Measurements from ENCODE around the gene ADH7.
"Not testable (repeated sequence)": the region's sequence is repeated elsewhere in the genome, so short reads cannot be mapped to it uniquely, and the experiment has no call there.

ADH7 gene

DNA sequence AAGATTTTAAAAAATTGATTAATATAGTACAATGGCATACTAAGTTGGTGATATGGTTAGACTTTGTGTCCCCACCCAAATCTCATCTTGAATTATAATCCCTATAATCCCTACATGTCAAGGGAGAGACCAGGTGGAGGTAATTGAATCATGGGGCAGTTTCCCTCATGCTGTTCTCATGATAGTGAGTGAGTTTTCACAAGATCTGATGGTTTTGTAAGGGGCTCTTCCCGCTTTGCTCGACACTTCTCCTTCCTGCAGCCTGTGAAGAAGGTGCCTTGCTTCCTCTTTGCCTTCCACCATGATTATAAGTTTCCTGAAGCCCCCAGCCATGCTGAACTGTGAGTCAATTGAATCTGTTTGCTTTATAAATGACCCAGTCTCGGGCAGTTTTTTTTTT, 20.2 kb downstream of the ADH7 start:
- DNase-seq: not testable (repeated sequence)

DNA sequence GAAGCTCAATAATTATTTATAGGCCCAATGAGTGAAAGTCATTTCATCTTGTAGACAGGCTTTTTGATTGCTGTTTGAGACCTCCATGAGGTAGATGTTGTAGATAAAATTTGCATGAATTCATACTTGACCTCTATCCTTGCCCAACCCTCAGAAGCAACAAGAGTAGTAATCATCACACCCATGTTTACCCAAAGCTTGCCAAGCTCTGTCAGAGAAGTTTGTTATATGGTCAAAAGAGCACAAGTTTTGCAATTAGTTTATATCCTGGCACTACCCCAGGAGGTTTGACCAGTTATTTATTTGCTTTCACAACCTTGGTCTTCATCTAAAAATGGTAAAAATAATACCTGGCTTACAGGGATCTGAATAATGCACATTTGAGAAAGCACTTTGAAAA, 20.7 kb downstream of the ADH7 start:
- no peak for DNase-seq

DNA sequence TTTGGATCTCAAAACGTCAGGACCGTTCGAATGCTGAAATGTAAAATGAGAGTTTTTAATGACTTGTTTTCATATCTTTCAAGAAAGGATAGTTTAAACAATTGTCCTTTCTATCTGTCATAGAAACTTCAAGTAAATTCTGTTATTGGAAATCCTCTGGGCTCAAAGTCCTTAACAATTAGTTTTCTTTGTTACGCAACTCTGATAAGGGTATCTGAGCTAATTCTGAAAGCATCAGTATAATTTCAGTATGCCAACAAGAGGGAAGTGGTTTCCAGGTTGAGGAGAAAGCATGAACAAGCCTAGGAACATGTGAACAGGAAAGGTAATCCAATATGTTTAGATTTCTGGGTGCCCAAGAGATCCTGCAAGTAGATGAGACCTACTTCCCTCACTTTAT, 22.0 kb downstream of the ADH7 start:
- DNase-seq: no peak

DNA sequence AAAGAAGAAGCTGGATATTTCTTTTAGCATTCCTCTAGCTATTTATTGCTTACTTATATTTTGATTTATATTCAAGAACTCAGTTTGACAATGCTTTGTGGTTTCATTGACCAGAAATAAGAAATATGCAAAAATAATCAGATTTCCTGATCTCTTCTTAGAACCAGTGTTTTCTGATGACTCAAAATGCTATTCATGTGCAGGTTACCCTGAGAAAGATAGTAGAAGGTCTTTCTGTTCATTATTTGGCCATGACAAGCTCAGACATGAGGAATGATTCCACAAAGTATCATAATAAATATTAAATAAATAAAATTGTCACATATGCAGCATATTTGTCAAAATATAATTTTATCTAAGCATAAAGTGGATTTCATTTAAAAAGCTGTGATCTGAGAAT, 24.1 kb downstream of the ADH7 start:
- DNase-seq: no peak

DNA sequence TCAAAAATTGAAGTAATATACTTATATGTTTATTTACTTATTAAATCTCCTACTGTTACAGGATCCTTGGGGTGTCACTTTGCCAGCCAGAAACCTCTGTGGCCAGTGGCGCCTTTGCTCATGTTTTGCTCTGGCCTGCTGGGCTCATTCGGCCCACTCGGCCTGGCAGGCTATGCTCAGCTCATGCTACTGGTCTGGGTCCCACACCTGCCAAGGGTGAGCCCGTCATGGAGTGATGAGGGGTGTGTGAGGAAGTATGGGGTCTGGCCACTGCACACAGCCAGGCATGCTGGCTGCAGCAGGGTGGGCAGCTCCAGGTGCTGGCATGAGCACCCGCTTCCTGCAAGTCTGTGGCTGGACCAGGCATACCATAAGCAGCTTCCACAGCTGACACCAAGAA, 25.1 kb downstream of the ADH7 start:
- no peak for DNase-seq

DNA sequence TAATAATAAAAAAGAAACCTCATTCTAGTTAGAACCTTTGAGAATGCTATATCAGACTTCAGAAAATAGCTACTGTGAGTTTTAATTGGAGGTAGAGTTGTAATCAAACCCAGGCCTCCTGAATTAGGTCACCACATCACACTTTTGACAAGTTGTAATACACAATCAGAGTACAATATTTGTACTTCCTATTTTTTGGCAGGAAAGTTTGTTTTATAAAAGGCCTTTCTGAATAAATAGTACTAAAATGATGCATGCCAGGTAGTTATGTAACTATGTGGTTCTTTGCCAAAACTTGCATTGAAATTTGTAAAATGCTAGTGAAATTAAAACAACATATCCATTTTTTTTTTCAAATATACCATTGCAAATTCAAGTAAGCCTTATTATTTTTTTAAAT, 26.8 kb downstream of the ADH7 start:
- no peak for DNase-seq

DNA sequence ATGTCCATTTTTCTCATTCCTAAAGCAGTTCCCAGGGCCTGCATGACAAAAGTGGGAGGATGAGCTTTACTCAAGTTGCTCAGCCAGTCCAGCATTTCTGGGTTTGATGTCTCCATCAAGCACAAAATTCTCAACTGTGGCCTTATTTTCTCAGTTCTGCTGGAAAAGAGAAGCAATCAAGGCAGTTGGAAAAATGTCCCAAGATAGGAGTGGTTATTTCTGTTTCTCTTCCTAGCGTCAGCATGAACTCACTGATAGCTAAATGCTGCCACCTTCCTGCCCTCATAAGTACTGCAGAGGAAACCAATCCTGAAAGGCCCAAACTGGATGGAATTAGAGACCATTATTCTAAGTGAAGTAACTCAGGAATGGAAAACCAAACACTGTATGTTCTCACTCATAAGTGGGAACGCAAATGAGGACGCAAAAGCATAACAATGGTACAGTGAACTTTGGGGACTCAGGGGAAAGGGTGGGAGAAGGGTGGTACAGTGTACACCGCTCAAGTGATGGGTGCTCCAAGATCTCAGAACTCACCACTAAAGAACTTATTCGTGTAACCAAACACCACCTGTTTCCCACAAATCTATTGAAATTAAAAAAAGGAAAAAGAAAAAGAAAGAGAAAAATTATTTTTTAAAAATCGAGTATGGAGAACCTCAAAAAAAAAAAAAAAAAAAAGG, 29.6 kb downstream of the ADH7 start:
- peak; percentile 5 for DNase-seq

DNA sequence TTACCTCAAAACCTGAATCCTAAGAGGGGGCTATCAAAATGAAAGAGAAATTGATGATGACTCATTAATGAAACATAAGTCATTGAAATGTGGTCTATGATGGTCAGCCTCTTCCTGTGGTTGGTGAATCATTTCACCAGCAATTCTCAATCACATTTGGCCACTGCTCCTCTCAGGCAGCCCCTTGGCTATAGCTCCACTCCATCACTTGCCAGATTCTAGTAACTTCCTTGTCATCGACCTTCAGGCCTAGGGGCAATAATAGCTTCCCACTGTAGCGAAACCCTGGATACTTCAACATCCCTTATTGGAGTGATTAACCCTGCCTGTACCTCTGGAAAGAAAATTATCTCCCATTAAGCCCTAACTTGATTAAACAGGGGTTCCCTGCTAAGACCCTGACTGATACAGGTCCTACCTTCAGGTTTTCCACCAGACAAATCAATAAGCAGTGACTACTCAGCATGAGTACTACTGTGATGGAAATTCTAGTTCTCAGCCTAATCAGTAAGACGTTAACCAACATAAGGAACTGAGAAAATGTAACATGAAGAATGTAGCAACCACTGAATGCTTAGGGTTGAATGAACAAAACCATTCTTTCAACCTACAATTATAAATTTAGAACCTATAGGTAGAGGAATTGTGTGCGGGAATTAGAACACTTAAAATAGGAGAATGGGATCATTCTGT, 30.4 kb downstream of the ADH7 start:
- no peak for DNase-seq

DNA sequence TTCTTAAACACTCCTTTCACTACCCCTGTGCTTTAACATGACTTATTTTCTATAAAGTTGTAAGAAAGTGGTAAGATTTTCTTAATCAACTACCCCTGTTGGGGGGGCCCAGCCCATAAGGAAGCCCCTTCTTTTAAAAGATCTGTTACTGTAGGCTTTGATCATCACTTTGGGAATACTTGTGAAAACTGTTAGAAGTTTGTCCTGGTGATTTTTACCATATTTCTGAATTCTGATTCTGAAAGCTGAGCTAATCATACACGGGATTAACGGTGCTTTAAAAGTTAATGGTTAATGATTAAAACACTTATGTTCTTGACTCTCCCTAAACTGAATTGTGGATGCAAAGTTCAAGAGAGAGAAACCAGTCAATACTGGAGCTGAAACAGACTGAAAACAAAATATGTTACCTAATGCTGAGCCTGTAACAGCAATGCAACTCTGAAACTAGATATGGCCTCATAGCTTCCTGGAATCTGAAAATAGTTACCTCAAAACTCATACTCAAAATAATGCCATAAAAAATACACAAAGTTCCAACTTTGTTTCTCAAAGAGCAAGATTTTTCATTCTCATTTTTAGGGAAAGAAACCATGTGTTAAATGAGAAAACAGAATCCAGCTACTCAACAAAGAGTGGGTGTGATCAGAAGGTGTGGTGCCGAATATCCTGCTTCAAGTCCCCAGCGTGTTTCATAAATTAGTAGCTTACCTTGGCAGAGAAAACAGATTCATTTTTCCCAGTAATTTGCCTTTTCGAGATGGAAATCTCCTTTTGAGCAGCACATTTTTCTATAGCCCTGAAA, 31.6 kb downstream of the ADH7 start:
- DNase-seq: no peak

DNA sequence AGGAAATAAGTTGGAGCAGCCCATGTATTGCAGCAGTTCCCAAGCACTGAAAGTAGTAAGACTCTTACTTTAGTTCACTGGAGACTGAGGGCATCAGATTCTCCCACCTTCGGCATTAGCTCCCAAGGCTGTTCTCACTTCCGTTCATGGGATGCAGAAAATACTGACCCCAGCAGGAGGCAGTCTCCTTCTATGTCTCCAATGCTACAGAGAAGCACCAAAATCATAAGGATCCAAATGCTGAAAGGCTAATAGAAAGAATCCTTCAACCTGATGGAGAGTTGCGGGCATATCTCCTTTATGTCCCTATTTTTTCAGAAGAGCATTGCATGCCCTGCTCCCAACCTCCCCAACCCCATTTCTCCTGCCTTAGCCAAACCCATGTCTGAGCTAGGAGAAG, 32.4 kb downstream of the ADH7 start:
- no peak for DNase-seq

DNA sequence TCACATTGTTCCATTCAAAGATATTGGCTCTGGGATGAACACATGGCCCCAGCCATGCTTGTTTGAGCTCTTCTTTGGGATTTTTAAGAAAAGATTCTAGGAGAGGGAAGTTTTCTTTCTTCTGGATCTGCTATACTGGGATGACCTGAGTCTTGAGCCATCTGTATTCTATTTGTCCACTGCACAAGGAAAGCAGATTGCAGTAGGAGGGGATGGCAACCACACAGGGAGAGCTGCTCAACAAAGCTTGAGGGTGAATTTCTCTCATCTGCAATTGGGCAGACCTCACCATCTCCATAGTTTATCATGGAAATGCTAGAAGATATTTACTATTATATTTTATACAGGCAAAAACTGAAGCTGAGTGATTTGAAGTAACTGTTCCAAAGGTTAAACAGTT, 34.3 kb downstream of the ADH7 start:
- no peak for DNase-seq

DNA sequence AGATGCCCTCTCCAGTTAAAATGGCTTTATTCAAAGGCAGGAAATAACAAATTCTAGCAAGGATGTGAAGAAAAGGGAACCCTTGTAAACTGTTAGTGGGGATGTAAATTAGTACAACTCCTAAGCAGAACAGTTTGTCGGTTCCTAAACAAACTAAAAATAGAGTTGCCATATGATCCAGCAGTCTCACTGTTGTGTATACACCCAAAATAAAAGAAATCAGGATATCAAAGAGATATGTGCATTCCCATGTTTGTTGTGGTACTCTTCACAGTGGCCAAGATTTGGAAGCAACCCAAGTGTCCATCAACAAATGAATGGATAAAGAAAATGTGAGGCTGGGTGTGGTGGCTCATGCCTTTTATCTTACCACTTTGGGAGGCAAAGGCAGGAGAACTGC, 36.1 kb downstream of the ADH7 start:
- no peak for DNase-seq

DNA sequence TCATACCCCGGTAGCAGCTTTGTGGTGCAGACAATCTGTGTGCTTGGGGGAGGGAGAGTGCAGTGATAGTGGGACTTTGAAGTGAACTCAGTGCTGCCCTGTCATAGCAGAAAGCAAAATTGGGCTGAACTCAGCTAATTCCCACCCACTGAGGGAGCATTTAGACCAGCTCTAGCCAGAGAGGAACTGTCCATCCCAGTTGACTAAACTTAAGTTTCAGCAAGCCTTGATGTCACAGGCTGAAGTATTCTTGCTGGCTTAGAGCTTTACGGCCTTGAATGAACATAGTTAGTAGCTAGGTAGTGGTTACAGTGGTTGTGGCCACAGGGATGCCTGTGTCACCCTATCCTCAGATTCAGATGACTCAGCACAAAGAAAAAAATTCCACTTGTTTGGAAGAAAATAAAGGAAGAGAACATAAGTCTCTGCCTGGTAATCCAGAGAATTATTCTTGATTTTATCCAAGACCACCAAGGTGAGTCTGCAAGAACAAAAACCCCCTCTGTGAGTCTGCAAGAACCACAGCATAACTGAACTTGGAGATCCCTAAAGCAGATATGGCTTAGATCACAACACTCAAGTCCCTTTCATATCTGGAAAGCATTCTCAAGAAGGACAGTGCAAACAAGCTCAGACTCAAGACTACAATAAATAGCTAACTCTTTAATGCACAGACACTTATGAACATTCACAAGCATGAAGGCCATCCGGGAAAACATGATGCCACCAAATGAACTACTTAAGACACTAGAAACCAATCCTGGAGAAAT, 39.4 kb downstream of the ADH7 start:
- no peak for DNase-seq

DNA sequence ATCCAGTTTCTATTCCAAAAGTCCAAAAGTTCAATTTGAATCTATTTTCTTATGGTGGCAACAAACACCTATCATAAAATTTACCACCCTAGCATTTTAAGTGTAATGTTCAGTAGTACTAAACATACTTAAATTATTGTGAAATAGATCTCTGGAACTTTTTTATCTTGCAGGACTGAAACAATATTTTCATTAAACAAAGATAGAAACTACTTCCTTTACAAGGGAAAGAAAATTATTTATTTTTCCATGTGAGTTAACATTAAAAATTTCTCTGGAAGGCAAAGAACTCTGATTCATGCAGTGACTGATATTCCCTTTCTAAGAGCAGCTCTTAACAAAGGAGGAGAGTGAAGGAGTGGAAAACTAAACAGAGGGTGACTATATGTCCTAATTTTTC, 40.2 kb downstream of the ADH7 start:
- DNase-seq: no peak

DNA sequence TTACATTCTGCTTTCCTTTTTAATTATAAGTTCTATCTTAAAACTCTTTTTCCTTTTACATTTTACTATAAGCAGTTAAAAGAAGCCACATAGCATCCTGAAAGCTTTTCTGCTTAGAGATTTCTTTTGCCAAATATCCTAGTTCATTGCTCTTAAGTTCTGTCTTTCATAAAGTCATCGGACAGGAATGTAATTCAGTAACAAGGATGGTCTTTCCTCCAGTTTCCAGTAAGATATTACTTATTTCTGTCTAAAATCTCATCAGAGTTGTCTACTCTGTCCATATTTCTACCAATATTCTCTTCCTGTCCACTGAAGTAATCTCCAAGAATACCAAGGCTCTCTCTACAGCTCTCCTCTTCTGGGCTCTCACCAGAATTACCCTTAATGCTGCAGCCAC, 45.1 kb downstream of the ADH7 start:
- DNase-seq: no peak

DNA sequence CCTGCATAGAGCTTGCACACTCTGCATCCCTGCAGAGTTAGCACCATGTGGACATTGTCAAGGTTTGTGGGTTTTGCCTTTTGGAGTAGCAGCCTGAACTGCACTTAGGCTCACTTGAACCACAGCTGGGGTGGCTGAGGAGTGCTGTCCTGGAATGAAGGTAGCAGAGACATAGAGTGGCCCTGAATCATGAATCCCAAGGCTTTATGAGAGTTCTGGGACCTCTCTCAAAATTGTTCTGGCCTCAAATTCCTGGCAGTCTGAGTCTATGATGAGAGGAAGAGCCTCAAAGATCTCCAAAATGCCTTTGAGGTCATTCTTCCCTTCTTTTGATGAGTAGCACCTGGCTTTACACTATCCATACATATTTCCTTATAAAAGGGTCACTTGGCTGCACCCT, 45.5 kb downstream of the ADH7 start:
- no peak for DNase-seq

DNA sequence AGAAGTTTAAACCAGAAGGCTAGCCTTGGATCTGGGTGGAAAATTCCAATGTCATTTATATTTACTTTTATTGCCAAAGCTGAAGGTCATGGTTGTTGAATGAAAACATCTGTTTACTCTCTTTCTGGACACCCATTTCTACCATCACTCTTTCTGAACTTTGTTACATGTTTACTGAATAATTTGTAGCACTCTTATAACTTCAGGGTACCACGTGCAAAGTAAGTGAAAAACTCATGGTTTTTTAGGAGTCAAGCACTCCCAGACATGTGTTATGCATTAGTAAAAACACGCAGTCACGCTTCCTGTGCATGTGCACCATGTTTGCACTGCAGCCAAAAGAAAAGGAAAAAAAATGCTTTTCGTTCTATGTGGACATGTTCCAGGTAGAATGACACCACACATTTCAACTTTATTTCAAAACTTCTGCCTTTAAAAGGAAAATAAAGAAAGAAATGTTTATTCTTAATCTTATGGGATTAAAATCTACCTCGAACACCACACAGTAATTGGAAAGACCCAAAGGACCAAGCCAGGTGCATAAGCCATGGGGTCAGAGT, 51.2 kb downstream of the ADH7 start:
- no peak for DNase-seq

DNA sequence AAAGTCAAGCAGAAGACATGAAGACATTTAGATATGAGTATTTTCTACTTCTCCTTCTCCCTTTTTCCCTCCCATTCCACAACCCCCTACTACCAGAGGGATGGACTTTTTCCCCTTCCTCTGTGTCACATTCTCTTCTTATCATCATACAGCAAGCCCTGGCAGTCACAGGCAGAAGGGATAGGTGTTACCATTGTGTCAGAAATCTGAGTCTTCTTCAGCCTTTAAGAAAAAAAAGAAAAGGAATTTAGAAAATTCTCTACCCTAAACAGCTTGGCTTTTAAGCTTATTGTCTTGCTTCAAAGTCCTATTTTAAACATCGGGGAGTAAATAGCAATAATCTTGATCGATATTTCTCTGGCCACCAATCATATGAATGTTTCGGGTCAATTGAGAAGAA, 51.7 kb downstream of the ADH7 start:
- DNase-seq: no peak

DNA sequence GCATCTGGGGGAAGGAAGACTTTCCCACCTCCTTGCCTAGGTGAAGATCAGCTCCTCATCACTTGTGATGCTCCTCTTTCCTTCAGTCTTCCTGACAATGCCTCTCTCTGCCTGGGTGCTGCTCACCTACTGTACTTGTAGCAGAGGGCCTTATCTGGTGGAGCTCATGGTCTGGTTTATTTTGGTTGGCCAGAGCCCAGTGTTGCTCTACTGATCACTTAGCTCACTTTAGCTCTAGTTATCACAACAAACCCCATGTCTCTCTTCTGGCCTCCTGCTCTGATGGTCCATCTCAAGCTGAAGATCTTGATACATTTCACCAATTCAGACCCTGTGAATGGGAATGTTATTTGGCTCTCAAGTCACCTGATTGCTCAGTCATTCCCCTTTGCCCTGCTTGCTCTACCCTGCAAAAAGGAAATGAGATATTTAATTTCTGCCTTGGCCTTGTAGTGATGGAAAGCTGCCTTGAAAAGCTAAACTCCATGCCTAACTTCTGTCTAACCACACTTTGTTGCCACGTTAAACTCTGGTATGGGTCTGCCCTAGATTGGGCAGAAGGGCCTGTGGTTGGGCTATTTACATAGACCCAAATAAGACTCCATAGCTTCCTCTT, 52.3 kb downstream of the ADH7 start:
- DNase-seq: no peak

DNA sequence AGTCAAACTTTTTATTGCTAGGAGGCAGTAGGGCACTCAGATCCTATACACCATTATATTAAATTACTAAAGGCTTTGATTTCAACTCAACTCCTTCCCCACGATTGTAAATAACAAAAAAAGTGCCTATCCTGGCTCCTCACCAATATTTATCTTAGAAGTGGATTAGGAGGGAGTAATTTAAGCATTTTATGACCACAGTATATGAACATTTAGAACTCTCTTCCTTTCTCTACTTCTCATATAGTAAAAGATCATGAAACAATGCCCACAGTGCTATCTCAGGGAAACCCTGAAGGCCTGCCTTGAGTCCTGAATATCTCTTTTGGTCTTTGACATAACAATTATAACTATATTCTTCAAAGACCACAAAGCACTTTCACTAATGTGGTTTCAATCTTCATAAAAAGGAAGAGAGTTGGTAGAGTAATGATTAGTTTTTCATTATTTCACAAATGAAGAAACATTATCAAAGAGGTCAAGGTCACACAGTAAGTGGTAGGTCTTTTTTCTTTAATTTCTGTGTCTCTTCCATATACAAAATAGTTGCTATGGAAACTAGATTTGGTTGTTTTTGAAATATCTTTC, 53.5 kb downstream of the ADH7 start:
- DNase-seq: no peak

DNA sequence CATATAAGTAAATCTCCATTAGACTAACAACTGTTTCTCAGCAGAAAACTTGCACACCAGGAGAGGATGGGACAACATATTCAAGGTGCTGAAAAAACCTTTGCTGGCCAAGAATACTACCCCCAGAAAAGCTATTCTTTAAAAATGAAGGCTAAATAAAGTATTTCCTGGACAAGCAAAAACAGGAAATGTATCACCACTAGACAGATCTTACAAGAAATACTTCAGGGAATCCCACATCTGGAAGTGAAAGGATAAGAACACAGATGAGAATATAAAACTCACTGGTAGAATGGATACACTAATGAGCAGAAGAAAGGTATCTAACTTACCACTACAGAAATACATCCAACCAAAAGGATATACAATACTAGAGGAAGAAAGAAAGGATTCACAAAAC, 55.6 kb downstream of the ADH7 start:
- DNase-seq: no peak

DNA sequence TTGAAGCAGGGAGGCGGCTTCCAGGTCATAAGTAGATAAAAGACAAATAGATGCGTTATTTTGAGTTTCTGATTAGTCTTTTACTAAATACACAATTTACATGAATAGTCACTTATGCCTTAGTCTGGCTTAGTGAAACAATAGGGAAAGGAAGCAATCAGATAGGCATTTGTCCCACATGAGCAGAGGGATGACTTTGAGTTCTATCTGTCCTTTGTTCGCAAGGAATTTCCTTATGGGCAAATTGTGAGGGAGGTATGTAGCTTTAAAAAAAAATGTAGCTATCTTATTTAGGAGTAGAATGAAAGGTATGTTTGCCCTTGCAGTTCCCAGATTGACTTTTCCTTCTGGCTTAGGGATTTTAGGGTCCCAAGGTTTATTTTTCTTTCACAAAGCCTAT, 56.3 kb downstream of the ADH7 start:
- no peak for DNase-seq
